ENCODE data around the gene RAI1.

DNA sequence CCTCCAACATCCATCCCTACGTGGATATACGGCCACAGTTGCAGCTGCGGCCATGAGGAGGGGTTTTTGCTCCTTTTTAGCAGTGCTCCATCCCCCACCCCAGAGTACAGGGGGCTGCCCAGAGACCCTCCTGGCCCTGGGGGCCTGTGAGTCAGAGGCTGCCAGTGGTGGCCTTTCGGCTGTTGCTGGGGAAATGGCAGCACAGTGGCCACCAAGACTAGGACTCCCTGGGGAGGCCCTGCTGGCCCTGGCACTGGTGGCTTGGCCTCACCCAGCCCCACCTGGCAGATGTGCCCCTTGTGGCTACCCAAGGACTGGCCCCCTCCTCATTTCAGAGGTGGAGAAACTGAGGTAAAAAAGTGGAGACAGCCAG is 29.1 kb downstream of the RAI1 start:
- TF ChIP-seq CTCF (IDR thresholded peaks at IDR 0.05) (no peak), POLR2AphosphoS5 (IDR thresholded peaks at IDR 0.05; ENCODE audit: insufficient read depth in 1 of 2, low read depth in 1 of 2) (no peak), POLR2A (IDR thresholded peaks at IDR 0.05) (no peak)
